Gastrocnemius medialis (tissue), 4 donors: Measurements from ENCODE around the gene CCDC183. TPM values are rescaled to one million over a fixed set of nuclear protein-coding genes. Genes with fewer than 3 reads are reported as not detected.

Experiments used
- ATAC-seq, 2 donors: fragments of 150-250 bp; one replicate each; pipeline ENCODE4 v1.9.1; 2016
- DNase-seq, 2 donors: peaks; one replicate each; pipeline ENCODE4 v3.0.0-alpha.2; 2019
- H3K27ac ChIP-seq, 4 donors: fragments of 200-600 bp; sonication (generic); 1 replicate in 1 of 4; 2 replicates in 3 of 4; pipeline ENCODE4 v1.5.1; 2016 to 2018; ENCODE audit warnings: mild to moderate bottlenecking in 2 of 4, moderate library complexity in 1 of 4
- H3K27me3 ChIP-seq, 3 donors: fragments of 200-600 bp; sonication (generic) in 2 of 3; 1 replicate in 1 of 3; 2 replicates in 2 of 3; pipeline versions ENCODE4 v1.5.1 to v1.6.0; 2016 to 2019; ENCODE audit warnings: mild to moderate bottlenecking in 1 of 3, moderate library complexity in 1 of 3
- H3K36me3 ChIP-seq, 2 donors: fragments of 200-600 bp; sonication (generic) in 1 of 2; one replicate each; pipeline ENCODE4 v1.5.1; 2017 to 2018
- H3K4me1 ChIP-seq, 2 donors: fragments of 200-600 bp; sonication (generic) in 1 of 2; one replicate each; pipeline ENCODE4 v1.5.1; 2016 to 2017; ENCODE audit warnings: mild to moderate bottlenecking in 2 of 2
- H3K4me3 ChIP-seq, 4 donors: fragments of 200-600 bp; sonication (generic) in 3 of 4; 1 replicate in 1 of 4; 2 replicates in 3 of 4; pipeline ENCODE4 v1.5.1; 2016 to 2019; ENCODE audit warnings: mild to moderate bottlenecking in 2 of 4
- H3K9me3 ChIP-seq, 3 donors: fragments of 200-600 bp; sonication (generic) in 2 of 3; 1 replicate in 1 of 3; 2 replicates in 2 of 3; pipeline ENCODE4 v1.5.1; 2016 to 2019
- POLR2A ChIP-seq, 2 donors: fragments of 450-650 bp; IDR thresholded peaks; one replicate each; pipeline ENCODE4 v1.6.1; 2017; ENCODE audit warnings: antibody characterized with exemption in 2 of 2, mild to moderate bottlenecking in 2 of 2, moderate library complexity in 2 of 2
- in situ Hi-C, 4 donors: fragments of 200-750 bp; cut with MboI; loops; one replicate each; pipeline versions ENCODE4 v1.15.0 to v1.8.0; 2017; ENCODE audit warnings: low sequenced_read_pairs in 4 of 4
- intact Hi-C: fragments of 100-400 bp; cut with DNase I; formaldehyde crosslinking; loops from one replicate; pipeline ENCODE4 v1.15.1; 2023; ENCODE audit warnings: low total_unique reads
- total RNA-seq, 4 donors: library from RNA; depleted of rRNA; stranded (reverse); fragments of >200 nt; gene quantifications; one replicate each; pipeline versions ENCODE4 v1.1.0 to v1.2.3, GENCODE V29; 2016
- TF ChIP-seq, protein P1 (sequence below), 5 experiments: fragments of 450-650 bp in 3 of 5; fragments of 200-600 bp in 2 of 5; sonication (generic) in 2 of 5; IDR thresholded peaks in 4 of 5; conservative IDR thresholded peaks in 1 of 5; 1 replicate in 4 of 5; 2 replicates in 1 of 5; pipeline ENCODE4 v1.5.1; 2016 to 2019; ENCODE audit warnings: antibody characterized with exemption in 5 of 5, mild to moderate bottlenecking in 3 of 5, moderate library complexity in 3 of 5

Gene CCDC183
- total RNA-seq, 4 donors from 2014 or later: 0.31 TPM; not detected in 3

DNA sequence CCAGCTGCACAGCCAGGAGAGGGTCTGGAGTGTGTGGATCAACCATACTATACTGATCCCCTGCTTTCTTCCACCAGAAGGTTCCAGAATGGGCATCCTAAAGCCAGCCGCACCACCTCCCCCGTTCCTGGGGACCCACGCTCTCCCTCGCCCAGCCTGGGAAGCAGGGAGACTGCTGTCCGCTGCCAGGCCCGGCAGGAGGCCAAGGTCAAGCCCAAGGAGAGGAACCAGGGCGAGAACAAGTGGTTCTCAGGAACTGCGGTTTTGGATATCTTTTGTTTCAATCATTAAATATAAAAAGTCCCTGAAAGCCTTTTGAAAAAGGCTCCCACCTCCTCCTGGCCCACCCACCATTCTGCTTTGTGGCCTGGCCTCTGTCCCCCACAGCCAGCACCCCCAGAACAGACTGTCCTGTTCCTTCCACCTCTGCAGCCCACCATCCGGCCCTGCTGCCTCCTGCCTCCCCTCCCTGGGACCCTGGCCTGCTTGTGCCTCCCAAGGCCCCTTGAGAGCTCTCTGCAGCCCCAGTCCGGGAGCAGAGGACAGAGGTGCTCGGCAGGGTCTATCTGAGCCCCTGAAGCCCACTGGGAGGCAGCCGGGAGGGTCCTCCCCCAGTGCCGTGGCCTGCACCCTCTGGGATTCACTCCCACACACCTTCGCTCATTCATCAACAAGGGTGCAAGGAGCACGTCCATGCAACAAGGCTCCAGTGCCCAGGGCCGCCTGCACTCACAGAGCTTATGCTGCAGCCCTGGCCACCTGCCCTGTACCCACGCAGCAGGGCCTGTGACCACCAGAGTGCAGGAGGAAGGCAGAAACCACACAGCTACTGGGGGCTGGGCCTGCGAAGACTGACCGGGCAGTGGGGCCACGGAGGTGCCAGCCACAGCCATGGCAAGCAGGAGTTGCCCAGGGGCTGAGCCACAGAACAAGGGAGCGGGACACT lies 47.2 kb upstream of the CCDC183 start:
- H3K4me3 ChIP-seq: no peak overlapping the region
- in situ Hi-C loops (no loop called here), intact Hi-C loops (no loop called here)
- TF ChIP-seq, protein P1, sequence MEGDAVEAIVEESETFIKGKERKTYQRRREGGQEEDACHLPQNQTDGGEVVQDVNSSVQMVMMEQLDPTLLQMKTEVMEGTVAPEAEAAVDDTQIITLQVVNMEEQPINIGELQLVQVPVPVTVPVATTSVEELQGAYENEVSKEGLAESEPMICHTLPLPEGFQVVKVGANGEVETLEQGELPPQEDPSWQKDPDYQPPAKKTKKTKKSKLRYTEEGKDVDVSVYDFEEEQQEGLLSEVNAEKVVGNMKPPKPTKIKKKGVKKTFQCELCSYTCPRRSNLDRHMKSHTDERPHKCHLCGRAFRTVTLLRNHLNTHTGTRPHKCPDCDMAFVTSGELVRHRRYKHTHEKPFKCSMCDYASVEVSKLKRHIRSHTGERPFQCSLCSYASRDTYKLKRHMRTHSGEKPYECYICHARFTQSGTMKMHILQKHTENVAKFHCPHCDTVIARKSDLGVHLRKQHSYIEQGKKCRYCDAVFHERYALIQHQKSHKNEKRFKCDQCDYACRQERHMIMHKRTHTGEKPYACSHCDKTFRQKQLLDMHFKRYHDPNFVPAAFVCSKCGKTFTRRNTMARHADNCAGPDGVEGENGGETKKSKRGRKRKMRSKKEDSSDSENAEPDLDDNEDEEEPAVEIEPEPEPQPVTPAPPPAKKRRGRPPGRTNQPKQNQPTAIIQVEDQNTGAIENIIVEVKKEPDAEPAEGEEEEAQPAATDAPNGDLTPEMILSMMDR (IDR thresholded peaks at IDR 0.05 in 4 of 5, conservative IDR thresholded peaks at IDR 0.05 in 1 of 5): no peak
- TF ChIP-seq POLR2A (IDR thresholded peaks at IDR 0.05): no peak
- peak overlapping the region in 3 of 4 donors; percentile 51 to 55 (median 52) for H3K27ac ChIP-seq
- H3K9me3 ChIP-seq: no peaks in the 10 kb centered on the region
- peak in 1 of 2 donors; percentile 20 for ATAC-seq
- no peak for DNase-seq
- H3K4me1 ChIP-seq: peaks cover 0 to 3% of the 10 kb centered on the region in 2 donors
- no peaks in the 10 kb centered on the region for H3K36me3 ChIP-seq
- H3K27me3 ChIP-seq: peaks cover 0 to under 1% (median 0%) of the 10 kb centered on the region in 3 donors

DNA sequence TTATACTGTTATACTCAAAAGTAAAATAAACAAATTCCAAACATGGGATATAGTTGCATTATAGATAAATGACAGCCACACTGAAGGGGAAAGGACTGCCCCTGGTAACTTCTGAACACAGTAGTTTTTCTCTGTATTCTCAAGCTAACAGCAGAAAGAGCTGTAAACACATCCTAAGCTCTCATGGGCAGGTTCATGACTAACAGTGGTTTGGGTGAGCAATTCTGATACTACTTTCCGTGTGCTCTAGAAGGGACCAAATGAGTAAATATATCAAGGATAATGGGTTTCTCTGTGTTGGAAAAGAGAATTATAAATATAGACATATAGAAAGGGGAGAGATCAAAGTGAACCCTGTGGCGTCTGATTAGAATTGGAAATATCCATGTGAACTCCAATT lies 45.6 kb upstream of the CCDC183 start:
- no peak for ATAC-seq
- Histone ChIP-seq H3K9me3 (no peaks in the 10 kb centered on the region), H3K27ac (peak overlapping the region in 1 of 4 donors; percentile 55), H3K36me3 (no peaks in the 10 kb centered on the region), H3K27me3 (no peaks in the 10 kb centered on the region), H3K4me3 (no peak overlapping the region), H3K4me1 (peaks cover 0 to 3% of the 10 kb centered on the region in 2 donors)
- no peak for DNase-seq
- in situ Hi-C loops (no loop called here), intact Hi-C loops (no loop called here)
- TF ChIP-seq, protein P1 (IDR thresholded peaks at IDR 0.05 in 4 of 5, conservative IDR thresholded peaks at IDR 0.05 in 1 of 5): no peak
- no peak for TF ChIP-seq POLR2A (IDR thresholded peaks at IDR 0.05)

DNA sequence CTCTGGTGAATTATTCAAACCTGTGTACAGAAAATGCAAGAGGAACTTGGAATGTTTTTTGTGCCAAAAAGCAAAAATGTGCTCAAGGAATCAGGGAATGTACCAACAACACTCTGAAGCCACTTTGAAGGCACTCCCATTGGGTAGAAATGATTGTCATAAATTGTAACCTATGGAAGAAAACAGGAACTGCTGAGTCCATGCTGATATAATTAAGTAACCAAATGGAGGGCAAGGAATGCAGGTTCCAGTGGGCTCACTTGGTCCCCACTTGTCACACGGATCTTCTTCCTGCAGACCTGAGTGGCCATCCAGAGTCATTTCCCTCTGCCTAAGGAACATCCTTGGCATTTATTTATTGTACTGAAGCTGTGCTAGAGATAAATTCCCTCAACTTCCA lies 44.9 kb upstream of the CCDC183 start:
- in situ Hi-C loops (no loop called here), intact Hi-C loops (no loop called here)
- no peaks in the 10 kb centered on the region for H3K9me3 ChIP-seq
- DNase-seq (no peak), ATAC-seq (no peak)
- H3K27ac ChIP-seq: no peak overlapping the region
- no peaks in the 10 kb centered on the region for H3K27me3 ChIP-seq
- TF ChIP-seq, protein P1 (IDR thresholded peaks at IDR 0.05 in 4 of 5, conservative IDR thresholded peaks at IDR 0.05 in 1 of 5): no peak
- H3K4me3 ChIP-seq: no peak overlapping the region
- H3K4me1 ChIP-seq: peaks cover 0 to 3% of the 10 kb centered on the region in 2 donors
- H3K36me3 ChIP-seq: no peaks in the 10 kb centered on the region

DNA sequence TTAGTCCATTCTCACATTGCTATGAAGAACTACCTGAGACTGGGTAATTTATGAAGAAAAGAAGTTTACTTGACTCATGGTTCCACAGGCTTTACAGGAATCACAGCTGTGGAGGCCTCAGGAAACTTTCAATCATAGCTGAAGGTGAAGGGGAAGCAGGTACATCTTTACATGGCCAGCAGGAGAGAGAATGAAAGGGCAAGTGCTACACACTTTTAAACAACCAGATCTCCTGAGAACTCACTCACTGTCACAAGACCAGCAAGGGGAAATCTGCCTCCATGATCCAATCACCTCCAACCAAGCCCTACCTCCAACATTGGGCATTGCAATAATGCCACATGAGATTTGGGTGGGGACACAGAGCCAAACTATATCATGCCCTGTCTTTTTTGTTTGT lies 44.3 kb upstream of the CCDC183 start:
- H3K4me3 ChIP-seq: no peak overlapping the region
- DNase-seq: no peak
- H3K4me1 ChIP-seq: peaks cover 0 to 3% of the 10 kb centered on the region in 2 donors
- H3K9me3 ChIP-seq: no peaks in the 10 kb centered on the region
- no peak for ATAC-seq
- H3K27ac ChIP-seq: no peak overlapping the region
- no peaks in the 10 kb centered on the region for H3K27me3 ChIP-seq
- TF ChIP-seq, protein P1 (IDR thresholded peaks at IDR 0.05 in 4 of 5, conservative IDR thresholded peaks at IDR 0.05 in 1 of 5): no peak
- TF ChIP-seq POLR2A (IDR thresholded peaks at IDR 0.05): no peak
- no peaks in the 10 kb centered on the region for H3K36me3 ChIP-seq
- intact Hi-C loops: no loop called here
- in situ Hi-C loops: no loop called here
